GM11168 (cell line): ENCODE measurements around the gene CCSER2.
"Not testable (repeated sequence)": the region's sequence is repeated elsewhere in the genome, so short reads cannot be mapped to it uniquely, and the experiment has no call there.

Experiments used
- in situ Hi-C: fragments of 300-500 bp; cut with MboI; formaldehyde crosslinking; loops from one replicate; pipeline ENCODE4 v1.12.0; 2022; ENCODE audit warnings: low sequenced_read_pairs; ENCODE audit not compliant: unreplicated experiment

Gene CCSER2

GRCh38 chr10:84510121-84510520, 181.7 kb downstream of the CCSER2 start:
- in situ Hi-C loops, result no loop called here

GRCh38 chr10:84511106-84511505, 182.7 kb downstream of the CCSER2 start:
- in situ Hi-C loops, result no loop called here

DNA sequence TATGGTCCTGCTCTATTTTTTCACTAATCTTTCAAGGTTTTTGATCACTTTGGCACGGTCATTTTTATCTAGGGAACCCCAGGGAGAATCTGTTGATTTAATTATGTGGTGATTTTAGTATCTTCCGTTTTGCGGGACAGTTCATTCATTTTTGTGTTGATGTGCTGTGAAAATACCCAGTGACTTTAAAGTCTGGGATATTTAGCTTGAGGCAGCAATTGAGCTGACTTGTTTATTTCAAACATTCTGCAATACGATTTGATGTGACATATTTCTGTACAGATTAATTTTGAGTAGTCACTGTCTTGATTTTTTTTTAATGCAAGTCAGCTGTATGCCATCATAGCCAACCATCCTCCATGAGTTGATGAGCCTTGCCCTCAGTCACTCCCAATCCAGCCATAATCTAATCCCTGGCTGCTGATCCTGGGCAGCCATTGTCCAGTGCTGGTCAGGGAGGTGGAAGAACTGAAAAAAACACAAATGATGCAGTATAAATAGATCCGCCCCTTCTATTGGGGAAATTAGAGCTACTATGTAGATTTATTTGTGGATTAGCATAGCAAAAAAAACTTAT, 183.4 kb downstream of the CCSER2 start:
- in situ Hi-C loops, result no loop called here

DNA sequence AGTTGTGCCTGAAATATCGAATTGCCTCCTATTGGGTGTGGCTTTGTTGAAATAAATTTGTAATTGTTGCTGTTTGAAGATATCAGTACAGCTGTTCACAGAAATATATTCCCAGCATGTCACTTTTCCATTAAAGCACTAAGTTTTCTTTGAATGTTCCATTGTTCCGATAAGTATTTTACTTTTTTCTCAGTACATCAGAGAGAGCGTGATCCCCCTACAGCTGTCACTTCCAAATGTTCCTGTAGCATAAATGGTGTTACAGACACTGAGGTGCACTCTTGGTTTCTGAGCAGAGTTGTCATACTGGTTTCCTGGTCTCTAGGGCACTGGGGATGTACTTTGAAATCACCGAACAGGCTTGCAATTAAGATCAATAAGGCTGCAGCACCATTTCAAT, 189.2 kb downstream of the CCSER2 start:
- in situ Hi-C loops, result no loop called here

DNA sequence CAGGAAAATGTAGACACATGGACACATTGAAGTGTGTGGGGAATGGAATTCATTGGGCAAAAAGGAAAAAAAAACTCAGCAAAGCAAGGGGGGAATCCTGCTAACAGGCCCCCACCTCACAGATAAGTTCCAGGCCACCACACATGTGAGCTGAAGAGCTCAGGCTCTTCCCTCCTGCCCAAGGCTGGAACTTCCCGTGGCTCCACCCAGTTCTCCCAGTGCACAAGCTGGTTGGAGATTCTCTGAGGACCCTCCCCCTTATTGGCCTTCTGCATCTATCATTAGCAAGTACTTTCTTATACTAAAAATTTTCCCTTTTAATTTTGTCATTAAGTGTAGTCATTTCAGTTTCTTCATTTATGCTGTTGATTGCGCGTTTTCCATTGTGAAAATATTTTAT, 190.8 kb downstream of the CCSER2 start:
- in situ Hi-C loops, result no loop called here

DNA sequence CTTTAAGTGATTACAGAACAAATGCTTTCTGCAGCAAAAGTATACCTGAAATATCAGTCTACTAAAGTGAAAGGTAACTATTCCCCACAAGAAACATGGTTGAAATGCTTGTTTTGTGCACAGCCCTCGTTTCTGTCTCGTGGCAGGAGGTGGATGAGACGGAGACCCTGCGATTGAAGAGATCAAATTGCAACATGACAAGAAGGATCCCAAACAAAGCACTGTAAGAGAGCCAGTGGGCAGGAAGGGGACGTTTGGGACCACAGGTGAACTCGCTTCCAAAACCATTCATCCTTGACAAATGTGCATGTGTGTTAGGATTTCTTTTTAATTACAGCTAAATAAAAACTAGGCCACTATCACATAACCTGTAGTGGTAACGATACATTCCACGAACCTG, 192.6 kb downstream of the CCSER2 start:
- in situ Hi-C loops, result no loop called here

GRCh38 chr10:84521468-84521867, 193.1 kb downstream of the CCSER2 start:
- in situ Hi-C loops, result no loop called here

GRCh38 chr10:84522612-84523462, 194.4 kb downstream of the CCSER2 start:
- in situ Hi-C loops, result no loop called here

GRCh38 chr10:84523526-84523925, 195.1 kb downstream of the CCSER2 start:
- in situ Hi-C loops, result no loop called here

DNA sequence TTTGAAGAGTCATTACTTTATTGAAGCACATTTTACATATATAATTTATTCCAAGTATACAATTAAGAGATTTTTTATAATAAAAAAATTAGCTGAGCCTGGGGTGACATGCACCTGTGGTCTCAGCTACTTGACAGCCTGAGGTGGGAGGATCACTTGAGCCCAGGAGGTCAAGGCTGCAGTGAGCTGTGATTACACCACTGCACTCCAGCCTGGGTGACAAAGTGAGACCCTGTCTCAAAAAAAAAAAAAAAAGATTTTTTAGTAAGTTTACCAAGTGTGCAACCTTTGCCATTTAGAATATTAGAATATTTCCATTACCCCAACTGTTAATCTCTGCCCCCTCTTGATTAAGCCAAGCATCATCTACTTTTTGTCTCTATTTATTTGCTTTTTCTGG, 196.0 kb downstream of the CCSER2 start:
- in situ Hi-C loops, result no loop called here

DNA sequence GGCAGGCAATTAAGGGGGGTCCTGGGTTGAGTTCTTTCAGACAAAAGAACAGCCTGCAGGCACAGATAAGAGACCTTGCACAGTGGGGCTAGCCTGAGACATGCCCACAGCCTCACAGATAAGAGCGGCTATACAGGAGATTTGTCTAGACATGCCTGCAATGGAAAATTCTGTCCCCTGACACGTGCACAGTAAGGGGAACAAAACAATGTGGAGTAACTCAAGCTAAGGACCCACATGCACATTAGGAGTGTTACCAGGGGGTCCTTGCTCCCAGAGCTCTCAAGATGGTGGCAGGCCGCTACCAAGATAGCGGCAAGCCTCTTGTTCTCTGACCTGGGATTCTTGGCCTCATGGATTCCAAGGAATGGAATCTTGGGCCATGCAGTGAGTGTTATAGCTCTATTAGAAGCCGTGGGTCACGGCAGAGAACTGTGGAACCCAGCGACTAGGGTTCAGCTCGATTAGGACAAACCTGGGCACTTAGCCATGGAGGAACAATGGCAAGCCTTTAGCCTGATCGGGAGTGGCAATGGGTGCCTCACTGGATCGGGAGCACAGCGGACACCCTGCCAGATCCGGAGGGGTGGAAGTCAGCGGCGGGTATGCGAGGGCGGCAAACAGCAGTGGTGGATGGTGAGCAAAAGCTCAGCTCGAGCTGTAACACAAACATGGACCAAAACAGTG, 196.9 kb downstream of the CCSER2 start:
- in situ Hi-C loops, result no loop called here

GRCh38 chr10:84525807-84526182, 197.4 kb downstream of the CCSER2 start:
- in situ Hi-C loops, result not testable (repeated sequence)

GRCh38 chr10:84527386-84527785, 199.0 kb downstream of the CCSER2 start:
- in situ Hi-C loops, result not testable (repeated sequence)

DNA sequence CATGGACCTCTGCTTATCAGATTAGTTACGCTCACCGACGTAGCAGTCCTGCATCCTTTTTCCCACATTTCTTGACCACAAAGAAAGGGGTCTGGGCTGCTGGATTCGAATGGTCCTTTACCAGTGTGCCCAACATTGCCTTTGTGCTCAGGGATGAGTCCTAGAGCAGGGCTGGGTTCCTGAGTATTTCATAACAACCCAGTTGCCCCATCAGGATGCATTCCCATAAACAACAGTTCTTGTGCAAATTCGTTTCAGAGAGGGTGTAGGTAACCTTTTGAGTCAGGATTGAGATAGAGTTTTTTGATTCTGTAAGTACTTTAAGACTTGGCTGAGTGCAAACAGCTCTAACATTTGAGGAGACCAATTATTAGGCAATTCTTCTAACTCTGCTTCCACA, 200.1 kb downstream of the CCSER2 start:
- in situ Hi-C loops, result not testable (repeated sequence)

DNA sequence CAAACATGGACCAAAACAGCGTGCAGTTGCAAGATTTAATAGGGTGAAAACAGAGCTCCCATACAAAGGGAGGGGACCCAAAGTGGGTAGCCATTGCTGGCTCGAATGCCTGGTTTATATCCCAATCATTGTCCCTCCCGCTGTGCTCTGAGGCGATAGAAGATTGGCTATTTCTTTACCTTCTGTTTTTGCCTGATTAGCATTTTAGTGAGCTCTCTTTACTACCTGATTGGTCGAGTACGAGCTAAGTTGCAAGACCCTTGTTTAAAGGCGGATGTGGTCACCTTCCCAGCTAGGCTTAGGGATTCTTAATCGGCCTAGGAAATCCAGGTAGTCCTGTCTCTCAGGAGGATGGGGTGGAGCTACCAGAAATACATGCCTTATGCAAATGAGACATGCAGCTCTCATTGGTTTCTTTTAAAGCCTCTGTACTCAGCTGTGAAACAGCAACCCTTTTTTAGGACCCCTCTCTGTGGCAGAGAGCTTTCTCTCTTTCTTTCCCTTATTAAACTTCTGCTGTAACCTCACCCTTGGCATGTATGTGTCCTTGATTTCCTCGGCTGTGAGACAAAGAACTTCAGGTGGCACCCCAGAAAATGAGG, 202.4 kb downstream of the CCSER2 start:
- in situ Hi-C loops, result loop anchor here (5.0 kb wide), 1 partner anchor 154 kb away; no protein-coding TSS in a partner anchor

DNA sequence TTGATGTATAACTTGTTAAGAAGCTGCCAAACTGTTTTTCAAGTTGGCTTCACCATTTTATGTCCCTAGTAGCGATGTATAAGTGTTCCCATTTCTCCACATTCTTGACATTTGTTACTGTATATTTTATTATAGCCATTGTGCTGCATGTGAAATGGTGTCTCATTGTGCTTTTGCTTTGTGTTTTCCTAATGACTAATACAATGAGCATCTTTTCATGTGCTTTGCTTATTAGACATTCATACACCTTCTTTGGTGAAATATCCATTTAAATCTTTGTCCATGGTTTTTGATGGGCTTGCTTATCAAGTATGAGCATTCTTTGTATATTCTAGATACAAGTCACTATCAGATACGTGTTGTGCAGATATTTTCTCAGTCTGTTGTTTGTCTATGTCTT, 203.0 kb downstream of the CCSER2 start:
- in situ Hi-C loops, result loop anchor here (5.0 kb wide), 1 partner anchor 154 kb away; no protein-coding TSS in a partner anchor

DNA sequence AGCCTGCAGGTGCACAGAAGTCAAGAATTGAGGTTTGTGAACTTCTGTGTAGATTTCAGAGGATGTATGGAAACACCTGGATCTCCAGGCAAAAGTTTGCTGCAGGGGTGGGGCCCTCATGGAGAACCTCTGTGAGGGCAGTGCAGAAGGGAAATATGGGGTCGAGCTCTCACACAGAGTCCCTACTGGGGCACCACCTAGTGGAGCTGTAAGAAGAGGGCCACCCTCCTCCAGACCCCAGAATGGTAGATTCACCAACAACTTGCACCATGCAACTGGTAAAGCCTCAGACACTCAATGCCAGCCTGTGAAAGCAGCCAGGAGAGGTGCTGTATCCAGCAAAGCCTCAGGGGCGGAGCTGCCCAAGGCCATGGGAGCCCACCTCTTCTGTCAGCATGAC, 205.8 kb downstream of the CCSER2 start:
- in situ Hi-C loops, result loop anchor here (5.0 kb wide), 1 partner anchor 157 kb away; no protein-coding TSS in a partner anchor

DNA sequence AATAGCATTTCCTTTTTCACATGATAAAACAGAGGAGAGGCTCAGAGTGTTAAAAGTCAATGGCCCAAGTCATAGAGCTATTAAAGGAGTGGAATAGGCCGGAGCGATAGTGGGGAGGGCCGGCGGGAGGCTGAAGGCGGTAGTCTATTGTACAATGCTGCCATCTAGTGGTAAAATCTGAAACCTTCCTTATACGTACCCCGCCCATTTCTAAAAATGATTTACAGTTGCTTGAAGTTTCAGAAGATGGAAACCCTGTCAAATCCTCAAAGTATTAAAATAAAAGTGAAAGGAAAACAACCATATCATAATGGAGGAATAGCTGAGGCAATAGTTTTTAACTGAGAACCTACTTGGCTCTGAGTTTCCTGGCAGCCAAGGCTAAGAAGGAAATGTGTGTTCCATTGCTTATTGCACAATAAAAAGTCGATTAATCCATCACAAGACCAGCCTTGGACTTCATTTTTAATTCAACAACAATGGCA, 209.1 kb downstream of the CCSER2 start:
- in situ Hi-C loops, result no loop called here

GRCh38 chr10:84538036-84538435, 209.6 kb downstream of the CCSER2 start:
- in situ Hi-C loops, result no loop called here

GRCh38 chr10:84539216-84539615, 210.8 kb downstream of the CCSER2 start:
- in situ Hi-C loops, result no loop called here
